HG02571 (cell line): ENCODE results near the gene BACH1.
A peak's percentile ranks its signal among the peaks of the same experiment; 100 is the strongest.
"Not testable (repeated sequence)": the region's sequence is repeated elsewhere in the genome, so short reads cannot be mapped to it uniquely, and the experiment has no call there.

ENCODE experiments used
- ATAC-seq: cut with Tn5 transposase; IDR thresholded peaks from one replicate; pipeline ENCODE4 v1.9.1; 2021; ENCODE audit warnings: mild to moderate bottlenecking, moderate library complexity; ENCODE audit not compliant: unreplicated experiment

BACH1 gene

DNA sequence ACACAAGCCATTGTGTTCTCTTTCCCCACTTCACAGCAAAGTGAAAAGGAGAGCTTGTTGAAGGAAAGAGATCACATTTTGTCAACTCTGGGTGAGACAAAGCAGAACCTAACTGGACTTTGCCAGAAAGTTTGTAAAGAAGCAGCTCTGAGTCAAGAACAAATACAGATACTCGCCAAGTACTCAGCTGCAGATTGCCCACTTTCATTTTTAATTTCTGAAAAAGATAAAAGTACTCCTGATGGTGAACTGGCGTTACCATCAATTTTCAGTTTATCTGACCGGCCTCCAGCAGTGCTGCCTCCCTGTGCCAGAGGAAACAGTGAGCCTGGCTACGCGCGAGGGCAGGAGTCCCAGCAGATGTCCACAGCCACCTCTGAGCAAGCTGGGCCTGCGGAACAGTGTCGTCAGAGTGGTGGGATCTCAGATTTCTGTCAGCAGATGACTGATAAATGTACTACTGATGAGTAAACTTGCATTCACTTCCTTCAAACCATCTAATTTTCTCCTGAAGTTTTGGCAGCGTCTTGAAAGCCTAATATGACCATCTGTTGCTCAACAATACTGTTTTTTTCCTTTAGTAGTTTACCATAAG lies 43.7 kb downstream of the BACH1 start:
- peak; percentile 77 for ATAC-seq

DNA sequence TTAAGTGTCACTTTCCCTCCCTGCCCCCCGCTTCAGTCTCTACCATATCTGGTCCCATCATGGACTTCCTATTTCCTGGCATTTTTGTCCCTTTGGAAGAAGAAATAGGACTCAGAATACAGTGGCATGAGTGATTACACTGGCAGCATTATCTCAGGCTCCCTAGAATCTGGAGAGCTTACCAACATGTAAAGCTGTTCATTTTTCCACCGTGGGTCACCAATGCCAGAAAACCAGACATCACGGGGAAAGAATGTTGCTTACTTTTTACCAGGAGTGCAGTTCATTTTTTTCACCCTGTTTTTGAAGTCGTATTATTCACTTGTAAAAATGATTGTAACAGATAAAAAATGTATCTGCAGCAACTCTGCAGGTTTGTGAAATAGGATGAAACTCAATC lies 44.8 kb downstream of the BACH1 start:
- no peak for ATAC-seq

DNA sequence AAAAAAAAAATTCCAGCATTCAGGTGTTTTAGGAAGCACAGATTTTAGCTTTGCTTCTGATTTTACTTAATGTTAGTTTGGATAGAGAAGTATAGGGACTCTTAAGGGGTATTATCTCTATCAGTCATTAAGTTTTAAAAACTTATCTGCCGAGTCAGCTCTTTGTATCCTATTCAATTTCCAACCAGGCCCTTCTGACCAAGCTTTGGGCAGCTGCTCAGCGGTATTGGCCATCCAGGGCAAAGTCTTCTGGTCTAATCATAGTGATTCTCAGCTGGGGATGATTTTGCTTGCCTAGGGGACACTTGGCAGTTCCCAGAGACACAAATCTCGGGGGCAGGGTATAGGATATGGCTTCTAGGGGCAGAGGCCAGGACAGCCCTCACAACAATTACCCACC lies 47.6 kb downstream of the BACH1 start:
- no peak for ATAC-seq

DNA sequence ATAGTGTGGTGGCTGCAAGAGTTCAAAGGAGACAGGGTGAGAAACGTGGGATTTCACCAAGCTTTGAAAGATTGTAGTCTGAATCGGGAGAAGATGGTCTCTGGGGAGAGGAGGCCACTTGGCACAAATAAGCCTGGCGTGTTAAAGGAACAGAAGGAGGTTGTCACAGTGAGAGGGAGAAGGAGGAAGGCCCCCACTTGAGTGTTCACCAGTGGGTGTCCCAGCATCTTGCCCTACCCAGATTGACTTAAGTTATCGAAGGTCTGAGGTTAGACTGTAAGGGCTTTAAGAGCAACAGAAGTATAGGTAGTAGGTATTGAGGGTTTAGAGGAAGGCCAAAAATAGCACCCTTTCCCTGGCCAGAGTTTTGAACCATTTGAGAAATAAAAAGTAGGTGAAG lies 48.0 kb downstream of the BACH1 start:
- ATAC-seq, result no peak

DNA sequence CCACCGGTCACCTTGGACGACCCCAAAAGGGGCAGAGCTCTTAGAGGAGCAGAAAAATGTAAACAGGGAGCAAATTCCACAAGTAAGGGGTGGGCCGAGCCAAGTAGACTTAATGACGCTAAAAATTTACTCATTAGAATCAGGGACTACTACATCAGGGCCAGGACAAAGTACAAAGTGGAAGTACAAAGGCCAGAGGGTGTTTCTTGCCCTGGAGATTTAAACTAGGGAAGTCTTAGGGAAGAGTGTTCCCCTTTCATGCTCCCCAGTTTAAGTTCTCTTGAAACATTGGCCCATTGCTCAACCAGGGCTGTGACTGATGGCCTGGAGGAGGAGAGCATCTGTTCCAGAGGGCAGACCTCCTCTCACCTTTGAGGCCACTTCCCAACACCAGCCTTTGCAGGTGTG lies 48.6 kb downstream of the BACH1 start:
- ATAC-seq, result no peak

DNA sequence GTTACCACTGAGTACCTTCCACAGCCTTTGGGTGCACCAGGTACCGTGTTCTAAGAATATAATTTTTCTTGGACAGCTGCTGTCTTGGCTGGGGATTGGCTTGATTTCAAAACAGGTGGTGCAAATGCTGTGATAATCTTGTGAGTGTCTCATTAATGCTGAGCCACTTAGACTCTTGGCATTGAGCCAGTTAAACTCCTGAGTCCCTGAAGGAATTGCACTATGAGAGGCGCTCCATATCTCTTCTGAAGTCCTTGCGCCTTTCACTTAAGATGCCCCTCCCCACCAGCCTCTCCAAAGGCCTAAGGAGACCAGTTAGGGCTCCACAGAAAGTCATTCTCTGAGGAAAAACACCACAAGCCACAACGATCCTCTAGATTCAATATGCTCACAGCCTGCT lies 51.0 kb downstream of the BACH1 start:
- no peak for ATAC-seq

DNA sequence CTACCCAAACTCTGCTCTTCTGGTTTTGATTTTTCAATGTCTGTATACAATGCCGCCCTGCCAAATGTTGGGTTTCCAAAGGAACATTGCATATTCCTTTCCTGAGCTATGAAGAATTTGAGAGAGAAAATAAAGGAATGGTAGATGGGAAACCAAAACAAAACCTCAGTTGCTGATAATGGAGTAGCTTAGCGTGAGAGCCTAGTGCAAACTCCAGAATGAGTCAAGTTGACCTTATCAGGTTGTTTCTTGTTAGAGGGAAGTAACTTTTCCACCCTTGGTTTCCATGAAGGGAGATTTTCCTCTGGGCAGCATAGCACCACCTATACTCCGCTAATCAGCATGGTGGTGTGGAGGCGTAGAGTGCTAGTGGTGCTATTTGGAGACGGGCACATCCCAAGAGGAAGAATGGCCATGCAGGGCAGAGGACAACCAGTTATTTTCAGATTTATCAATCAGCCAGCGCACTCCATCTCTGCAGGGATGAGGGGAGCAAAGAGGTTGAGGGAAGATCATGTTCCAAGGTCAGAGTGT lies 51.6 kb downstream of the BACH1 start:
- no peak for ATAC-seq

DNA sequence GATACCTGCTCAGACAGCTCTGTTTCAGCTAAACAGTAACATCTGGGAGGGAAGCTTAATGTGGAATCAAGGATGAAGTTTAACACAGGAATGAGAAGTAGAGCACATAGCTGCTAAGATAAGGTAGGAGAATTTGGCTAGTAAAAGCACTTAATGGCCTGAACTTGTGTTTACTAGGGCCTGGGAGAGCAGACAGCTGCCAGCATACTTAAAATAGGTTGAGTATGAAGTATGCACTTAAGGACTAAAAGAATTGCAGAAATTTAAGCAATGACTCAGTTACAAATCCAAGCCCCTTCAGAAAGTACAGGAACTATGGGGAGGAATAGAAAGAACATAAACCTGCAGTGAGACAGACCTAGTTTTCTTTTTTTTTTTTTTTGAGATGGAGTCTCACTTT lies 53.0 kb downstream of the BACH1 start:
- ATAC-seq, result no peak

DNA sequence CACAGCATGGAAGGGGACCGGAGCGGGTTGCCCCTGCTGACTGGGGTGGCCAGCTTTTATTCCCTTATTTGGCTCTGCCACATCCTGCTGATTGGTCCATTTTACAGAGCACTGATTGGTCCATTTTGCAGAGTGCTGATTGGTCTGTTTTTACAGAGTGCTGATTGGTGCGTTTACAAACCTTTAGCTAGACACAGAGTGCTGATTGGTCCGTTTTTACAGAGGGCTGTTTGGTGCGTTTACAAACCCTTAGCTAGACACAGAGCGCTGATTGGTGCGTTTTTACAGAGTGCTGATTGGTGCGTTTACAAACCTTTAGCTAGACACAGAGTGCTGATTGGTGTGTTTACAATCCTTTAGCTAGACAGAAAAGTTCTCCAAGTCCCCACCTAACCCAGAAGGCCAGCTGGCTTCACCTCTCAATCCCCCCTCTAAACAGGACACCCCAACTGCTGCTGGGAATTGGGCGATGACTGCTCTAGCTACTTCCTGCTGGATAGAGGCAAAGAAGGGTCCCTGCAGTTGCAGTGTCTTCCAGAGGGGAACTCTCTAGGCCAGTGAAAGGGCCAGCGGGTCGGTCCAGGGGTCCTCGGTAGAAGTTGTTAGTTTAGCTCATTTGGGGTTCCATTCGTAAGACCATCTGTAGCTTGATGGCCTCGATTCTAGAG lies 56.5 kb downstream of the BACH1 start:
- ATAC-seq, result not testable (repeated sequence)

DNA sequence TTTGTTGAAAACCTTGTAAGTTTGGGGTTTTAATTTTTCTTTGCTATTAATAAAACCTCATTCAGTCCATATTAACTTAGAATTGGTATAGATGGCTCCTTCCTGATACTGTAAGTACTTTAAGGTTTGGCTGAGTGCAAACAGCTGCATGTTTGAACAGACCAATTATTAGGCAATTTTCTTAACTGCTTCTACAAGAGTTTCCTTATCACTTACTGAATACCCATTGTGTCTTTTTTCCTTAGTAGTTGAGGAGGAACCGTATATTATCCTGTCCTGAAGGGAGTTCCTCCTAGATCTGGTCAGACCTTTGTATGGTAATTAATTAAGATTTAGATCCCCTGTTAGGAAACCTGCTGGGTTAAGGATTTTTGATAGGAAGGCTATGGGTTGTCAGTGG lies 57.6 kb downstream of the BACH1 start:
- not testable (repeated sequence) for ATAC-seq

DNA sequence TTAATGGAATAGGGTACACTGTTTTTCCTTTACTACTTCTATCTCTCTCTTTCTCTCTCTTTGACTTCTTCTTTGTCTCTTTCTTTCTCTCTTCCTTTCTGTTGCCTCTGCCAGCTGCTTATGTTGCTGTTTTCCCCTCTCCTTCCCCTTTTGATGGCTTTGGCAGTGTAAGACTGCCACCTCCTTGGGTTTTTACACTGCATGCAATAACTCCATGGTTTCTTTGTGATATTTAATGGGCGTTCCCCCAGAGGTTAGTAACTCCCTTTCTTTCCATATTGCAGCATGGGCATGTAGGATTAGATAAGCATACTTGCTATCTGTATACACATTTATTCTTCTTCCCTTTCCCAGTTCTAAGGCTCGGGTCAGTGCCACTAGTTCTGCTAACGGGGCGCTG lies 58.1 kb downstream of the BACH1 start:
- ATAC-seq, result not testable (repeated sequence)

DNA sequence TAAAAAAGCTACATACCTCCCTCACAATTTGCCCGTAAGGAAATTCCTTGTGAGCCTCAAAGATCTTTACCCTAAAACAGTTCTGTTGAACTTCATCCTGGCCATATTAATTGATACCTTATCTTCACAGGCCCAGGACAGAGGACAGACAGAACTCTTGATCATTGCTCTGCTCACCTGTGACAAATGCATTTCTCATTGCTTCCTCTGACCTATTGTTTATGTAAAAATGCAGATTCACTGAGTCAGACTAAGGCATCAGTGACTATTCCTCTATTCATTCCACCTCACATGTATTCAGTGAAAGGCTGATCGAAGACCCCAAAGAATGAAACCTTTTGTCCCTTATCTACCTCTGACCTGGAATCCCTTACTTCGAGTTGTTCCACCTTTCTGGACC lies 61.0 kb downstream of the BACH1 start:
- ATAC-seq, result no peak

DNA sequence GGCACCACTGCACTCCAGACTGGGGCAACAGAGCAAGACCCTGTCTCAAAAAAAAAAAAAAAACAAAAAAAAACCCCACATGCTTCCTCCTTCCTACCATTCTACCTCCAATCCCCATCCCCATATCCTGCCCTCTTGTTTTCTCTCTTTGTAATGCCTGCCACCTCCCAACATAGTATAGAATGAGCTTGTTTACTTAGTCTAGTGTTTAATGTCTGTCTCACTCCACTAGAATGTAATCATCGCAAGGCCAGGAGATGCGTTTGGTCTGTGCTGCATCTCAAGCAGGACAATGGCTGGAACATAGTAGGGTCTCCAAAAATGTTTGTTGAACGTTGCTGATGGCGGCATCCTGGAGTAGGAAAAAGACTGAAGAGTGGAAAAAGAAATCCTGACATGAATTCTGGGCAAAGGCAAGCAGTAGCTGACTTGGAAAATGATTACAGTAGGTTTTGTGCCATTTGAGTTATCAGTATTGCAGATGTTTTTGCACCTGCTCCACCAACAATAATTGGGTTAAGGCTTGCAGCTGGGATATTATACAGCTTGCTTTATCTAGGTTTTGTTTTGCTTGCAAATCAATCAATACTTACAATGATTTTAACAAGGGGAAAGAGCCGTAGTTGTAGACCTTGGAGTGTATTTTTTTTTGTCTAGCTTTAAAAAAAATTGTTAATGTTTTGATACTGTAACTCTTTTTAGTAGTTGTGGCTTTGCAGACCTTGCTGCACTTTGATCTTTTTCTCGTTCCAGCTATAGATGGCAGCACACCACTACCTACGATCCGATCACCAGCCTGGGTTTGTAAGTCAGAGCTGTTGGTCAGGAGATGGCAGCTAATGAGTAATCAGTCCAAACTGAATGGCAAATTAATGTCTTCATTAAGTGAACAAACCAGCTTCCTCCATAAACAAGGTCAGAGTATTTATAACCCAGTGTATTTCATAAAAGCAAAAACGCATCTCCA lies 62.4 kb downstream of the BACH1 start:
- no peak for ATAC-seq

DNA sequence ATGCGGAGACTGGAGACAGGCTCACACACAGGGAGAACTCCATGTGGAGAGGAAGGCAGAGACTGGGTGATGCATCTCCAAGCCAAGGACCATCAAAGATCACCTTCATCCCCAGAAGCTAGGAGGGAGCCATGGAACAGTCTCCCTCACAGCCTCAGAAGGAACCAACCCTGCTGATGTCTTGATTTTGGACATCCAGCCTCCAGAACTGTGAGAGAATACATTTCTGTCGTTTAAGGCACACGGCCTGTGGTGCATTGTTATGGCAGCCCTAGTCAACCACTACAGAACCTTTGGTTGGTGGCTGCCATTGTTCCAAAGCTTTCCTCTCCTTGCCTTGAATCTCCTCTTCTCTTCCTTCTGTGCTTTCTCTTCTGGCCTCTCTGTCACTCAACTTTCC lies 64.0 kb downstream of the BACH1 start:
- ATAC-seq, result no peak

DNA sequence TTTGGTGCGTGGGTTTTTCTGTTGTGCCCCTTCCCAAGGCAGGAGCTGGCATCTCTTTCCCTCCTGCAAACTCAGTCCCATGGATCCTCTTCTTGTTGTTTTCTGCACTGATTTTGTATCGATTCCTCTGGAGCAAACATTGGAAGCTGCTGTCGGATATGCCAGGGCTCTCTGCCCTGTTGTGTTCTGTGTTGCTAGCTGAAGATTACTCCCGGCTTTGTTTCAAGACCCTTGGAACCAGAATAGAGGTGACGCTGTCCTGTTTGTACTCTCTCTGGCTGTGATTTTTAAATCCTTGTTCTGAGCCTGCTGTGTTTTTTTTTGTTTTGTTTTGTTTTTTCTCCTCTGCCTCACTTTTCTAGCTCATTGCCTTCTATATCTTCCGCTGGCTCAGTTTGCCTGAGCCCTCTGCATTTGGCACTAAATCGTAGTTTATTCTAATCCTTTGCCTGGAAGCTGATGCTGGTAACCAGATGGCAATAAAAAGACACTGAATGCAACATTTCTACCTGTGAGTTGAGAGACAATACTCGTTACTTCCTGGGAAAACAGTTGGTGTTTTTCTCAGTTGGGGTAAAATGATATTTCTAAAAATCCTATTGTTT lies 67.0 kb downstream of the BACH1 start:
- ATAC-seq, result no peak

DNA sequence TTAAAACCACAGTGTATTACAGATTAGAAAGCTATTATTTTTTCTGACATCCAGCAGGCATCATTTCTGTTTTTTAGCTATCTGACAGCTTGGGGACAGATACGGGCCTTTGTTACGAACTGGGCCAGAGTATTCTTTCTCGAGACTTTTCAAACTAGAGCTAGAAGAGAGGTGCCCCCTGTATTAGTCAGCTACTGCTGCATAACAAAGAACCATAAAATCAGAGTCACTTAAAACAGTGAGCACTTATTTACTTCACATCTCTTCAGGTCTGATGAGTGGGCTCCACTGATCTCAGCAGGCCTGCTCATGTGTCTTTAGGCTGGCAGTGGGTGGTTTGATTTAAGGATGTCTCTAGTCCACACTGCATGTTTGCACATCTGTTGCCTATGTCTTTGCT lies 67.8 kb downstream of the BACH1 start:
- no peak for ATAC-seq

DNA sequence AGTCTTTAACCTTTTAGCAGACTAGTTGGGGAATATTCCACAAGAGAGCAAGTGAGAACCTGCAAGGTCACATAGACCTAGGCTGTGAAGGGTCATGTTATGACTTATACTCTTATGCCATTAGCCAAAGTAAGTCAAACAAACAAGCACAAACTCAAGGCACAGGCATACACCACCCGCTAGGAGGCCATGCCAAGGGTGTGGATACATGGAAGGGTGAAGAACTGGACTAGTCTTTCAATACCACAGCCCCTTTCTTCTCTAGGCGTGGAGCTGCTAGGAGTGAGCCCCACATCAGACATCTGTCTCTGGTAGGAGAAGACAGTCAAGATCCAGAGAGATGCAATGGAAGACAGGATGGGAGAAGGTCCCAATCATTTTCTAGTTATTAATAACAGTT lies 68.6 kb downstream of the BACH1 start:
- no peak for ATAC-seq

DNA sequence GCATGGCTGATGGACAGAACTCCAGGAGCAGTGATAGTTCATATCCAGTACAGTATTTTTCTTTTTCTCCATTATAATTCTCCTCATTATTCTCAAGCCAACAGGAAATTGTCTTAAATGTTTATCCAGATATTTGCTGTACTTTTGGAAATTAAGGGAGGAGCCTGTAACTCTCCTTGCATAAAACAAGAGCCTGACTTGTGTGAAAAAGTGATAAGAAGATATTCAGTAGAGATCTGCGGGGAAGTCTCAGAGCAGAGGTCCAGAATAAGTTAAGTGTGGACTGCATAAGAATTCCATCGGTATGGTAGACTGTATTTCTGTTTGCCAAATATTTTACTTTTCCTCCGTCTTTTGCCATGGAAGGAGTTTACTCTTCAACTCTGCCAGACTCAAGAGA lies 70.2 kb downstream of the BACH1 start:
- ATAC-seq, result no peak

DNA sequence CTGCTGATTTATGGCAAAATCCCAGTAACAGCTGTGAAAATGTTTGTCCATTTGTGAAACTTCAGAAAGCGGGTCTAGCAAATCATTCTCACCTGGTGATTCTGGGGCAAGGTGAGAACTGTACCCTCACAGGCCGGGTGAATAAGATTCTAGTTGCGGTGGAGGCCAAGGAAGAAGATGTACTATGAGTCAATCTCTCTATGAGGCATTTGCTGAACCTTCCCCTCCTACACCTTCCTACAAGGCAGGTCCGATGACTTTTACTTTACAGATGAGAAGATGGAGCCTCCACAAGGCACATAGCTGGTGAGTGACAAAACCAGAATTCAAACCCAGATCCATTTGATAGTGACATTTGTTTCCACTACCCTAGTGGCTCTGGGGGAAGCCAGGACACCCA lies 72.7 kb downstream of the BACH1 start:
- no peak for ATAC-seq

DNA sequence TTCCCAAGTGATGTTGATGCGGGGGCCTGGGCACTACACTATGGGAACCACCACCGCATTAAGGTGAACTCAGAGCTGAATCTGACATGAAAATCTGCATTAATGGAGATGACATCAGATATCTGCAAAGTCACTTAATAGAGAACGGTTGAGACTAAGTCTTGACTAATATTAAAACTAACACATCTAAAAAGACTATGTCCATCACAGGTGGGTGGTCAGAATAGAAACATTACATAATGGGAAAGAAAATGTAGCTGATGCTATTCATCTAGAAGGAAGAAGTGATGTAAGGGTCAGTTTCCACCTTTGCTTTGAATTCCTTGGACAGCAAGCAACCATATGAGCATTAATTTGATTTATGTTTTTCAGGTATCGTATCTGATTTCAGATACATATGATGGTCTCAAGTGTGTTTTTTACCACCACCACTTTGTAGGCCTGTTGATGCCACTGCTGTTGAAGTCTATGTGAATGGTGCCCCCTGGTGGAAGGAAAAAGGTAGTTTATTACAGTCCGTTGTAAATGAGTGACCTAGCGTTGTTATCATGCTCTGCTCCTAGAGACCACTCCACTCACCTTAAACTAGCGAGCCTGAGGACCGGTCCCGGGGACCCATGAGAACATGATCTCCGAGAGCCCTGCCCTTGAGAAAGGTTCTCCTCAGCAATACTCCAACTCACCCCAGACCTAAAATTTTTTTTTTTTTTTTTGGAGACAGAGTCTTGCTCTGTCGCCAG lies 73.5 kb downstream of the BACH1 start:
- ATAC-seq, result peak; percentile 73

DNA sequence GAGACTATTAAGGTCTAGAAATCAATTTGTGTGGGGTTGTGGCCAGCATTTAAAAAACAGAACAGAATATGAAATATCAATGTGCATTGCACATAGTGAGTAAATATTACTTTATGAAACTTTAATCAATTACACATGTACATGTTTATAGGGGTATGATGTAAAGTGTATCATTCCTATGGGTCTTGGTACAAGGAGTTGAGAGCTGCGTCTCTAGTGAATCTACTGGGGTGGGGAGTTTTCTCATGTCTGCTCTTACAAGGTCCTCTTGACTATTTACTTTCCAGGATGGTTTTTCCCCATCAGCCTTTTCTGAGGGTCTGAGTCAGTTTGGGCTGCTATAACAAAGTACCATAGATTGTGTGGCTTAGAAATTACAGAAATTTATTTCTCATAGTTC lies 75.8 kb downstream of the BACH1 start:
- ATAC-seq, result no peak
